ENCODE measurements around the gene GALNT3.
A peak's percentile ranks its signal among the peaks of the same experiment; 100 is the strongest.

The GALNT3 gene

DNA sequence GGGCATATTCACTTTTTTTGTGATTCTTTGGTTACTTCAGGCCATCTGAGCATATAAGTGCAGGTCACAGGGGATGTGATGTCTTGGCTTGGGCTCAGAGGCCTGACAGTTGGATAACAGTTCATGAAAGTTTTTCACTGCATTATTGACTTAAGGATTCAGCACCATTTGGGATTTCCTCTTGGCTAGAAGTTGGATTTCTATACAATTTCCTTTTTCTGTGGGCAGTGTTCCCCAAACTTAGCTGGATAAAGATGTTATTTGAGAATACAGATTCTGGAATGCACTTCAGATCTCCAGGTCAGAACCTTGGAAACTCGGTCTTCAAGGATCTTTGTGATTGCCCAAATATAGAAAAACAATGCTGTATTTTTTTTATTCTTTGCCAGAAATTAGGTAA is 78.0 kb downstream of the GALNT3 start:
- no peak overlapping the region for H3K4me3 ChIP-seq (ENCODE audit: low read depth, low read length)
- TF ChIP-seq, protein P1, sequence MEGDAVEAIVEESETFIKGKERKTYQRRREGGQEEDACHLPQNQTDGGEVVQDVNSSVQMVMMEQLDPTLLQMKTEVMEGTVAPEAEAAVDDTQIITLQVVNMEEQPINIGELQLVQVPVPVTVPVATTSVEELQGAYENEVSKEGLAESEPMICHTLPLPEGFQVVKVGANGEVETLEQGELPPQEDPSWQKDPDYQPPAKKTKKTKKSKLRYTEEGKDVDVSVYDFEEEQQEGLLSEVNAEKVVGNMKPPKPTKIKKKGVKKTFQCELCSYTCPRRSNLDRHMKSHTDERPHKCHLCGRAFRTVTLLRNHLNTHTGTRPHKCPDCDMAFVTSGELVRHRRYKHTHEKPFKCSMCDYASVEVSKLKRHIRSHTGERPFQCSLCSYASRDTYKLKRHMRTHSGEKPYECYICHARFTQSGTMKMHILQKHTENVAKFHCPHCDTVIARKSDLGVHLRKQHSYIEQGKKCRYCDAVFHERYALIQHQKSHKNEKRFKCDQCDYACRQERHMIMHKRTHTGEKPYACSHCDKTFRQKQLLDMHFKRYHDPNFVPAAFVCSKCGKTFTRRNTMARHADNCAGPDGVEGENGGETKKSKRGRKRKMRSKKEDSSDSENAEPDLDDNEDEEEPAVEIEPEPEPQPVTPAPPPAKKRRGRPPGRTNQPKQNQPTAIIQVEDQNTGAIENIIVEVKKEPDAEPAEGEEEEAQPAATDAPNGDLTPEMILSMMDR (IDR thresholded peaks at IDR 0.05; ENCODE audit: borderline replicate concordance, insufficient read depth, low read depth, low read length), result no peak

DNA sequence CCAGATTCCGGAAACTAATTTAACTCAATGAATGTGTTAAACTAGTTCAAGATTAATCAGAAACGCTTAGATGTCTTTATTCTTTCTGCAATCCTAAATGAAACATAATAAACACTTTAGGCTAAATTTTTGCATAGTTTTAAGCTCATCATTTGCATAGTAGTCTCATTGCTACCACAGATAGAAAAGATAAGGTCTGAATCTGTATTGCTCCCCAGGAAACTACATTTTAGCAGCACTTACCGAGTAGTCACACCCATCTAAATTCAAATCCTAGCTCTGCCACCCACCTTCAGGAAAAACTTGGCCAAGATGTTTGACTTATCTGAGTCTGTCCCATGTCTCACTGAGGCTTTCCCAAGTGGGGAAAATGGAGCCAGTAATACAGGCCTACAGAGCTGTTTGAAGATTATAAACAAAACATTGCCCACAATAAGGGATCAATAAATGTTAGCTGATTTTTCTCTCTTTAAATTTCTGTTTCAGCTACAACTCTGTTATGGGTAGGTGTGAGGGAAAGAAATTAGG is 87.0 kb downstream of the GALNT3 start:
- H3K4me3 ChIP-seq (ENCODE audit: low read depth, low read length), result no peak overlapping the region
- TF ChIP-seq, protein P1 (IDR thresholded peaks at IDR 0.05; ENCODE audit: borderline replicate concordance, insufficient read depth, low read depth, low read length), result no peak

DNA sequence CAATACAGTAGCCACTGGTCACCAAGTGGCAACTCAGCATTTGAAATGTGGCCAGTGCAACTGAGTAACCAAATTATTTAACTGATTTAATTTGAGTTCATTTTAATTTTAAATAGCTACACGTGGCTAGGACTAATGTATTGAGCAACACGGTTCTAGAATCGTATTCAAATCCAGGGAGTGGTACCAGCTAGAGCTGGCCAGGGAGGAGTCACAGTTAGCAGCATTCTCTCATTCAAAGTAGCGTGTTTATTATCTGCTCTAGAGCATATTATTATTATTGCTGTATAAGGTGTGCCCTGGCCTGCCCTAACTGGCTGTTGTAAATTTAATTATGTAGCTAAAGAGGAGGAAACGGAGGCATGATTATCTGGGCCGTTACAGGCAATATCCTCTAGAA is 92.9 kb downstream of the GALNT3 start:
- TF ChIP-seq, protein P1 (IDR thresholded peaks at IDR 0.05; ENCODE audit: borderline replicate concordance, insufficient read depth, low read depth, low read length), result no peak
- H3K4me3 ChIP-seq (ENCODE audit: low read depth, low read length), result no peak overlapping the region

DNA sequence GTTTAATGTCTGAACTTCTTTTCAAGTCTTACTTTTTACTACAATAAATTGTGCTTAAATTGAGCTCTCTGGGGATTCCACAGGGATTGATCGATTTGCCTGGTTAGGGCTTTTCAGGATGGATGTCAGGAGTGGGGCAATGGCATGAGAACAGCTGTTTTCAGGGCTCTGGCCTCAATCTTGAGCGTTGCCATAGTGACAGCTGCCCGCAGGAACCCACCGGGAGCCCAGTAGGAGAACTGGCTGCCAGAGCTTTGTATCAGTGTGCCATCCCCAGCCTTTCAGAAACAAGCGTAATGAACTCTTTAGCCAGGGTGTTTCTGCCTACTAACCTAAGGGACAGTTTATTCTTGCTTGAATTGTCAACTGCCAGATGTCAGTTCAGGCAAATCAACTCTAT is 93.5 kb downstream of the GALNT3 start:
- TF ChIP-seq, protein P1 (IDR thresholded peaks at IDR 0.05; ENCODE audit: borderline replicate concordance, insufficient read depth, low read depth, low read length), result no peak
- no peak overlapping the region for H3K4me3 ChIP-seq (ENCODE audit: low read depth, low read length)

DNA sequence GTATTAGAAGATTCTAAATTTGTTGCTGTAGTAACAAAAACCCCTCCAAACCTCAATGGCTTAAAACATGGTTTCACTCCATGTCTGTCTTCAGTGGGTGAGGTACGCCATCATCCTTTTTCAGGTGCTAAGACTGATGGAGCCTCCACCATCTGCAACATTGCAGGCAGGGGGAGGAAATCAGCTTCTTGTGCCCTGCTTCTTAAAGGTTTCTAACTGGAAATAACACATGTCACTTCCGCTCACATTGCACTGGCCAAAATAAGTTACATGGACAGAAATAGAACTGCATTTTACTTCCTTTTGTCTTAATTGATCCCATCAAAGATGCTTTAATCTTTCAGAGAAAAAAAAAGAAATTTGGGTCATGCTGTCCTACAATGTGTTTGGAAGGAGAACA is 94.1 kb downstream of the GALNT3 start:
- no peak overlapping the region for H3K4me3 ChIP-seq (ENCODE audit: low read depth, low read length)
- TF ChIP-seq, protein P1 (IDR thresholded peaks at IDR 0.05; ENCODE audit: borderline replicate concordance, insufficient read depth, low read depth, low read length), result no peak

DNA sequence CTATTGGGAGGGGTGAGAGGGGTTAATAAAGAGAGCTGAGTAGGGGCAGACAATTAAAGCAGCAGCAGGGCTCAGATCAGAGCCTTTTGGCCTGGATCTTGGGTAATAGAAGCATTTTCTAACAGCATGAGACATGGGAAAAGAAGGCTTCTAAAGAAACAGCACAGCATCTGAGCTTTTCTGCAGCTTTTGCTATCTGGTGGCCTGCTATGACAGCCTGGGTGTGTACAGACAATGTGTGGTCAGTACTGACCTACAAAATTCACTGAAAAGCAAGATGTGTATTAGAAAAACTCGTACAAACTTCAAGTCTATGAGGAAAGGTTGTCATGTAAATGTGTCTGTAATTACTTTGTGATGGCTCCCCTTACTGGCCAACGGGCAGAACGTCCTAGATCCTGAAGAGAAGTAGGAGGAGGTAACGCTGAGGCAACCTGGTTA is 95.6 kb downstream of the GALNT3 start:
- TF ChIP-seq, protein P1 (IDR thresholded peaks at IDR 0.05; ENCODE audit: borderline replicate concordance, insufficient read depth, low read depth, low read length), result peak; percentile 38; the same call in 1 of the 2 replicates
- no peak overlapping the region for H3K4me3 ChIP-seq (ENCODE audit: low read depth, low read length)

DNA sequence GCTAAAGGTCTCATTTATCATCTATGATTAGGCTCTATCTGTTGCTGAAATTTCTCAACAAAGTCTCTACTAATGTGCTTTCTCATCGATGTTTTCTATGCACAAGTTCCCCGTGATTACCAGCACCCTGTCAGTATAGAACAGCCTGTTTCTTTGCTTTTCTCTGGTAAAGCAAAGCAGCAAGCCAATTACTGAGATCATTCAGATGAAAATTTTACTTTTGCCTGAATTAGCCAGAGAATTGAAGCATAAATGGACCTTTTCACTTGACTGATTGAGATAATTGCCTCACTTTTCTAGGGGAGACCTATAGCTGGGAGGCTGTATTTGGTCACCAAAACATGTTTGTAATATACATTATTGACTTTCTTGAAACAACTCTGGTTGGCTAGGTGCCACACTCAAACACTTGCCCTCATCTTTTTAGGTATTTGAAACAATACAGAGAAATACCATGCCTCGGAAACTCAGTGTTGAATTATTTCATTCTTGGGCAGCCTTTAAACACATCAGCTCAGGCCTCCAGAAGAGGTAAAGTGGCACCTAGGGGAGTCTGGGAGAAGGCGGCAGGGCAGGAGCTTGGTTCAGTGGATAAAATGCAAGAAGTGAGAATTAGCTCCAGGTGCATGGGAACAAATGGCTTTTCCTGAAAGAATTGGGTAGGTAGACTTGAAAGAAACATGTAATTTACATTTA is 96.2 kb downstream of the GALNT3 start:
- H3K4me3 ChIP-seq (ENCODE audit: low read depth, low read length), result no peak overlapping the region
- TF ChIP-seq, protein P1 (IDR thresholded peaks at IDR 0.05; ENCODE audit: borderline replicate concordance, insufficient read depth, low read depth, low read length), result no peak
